ENCODE data around the gene VEPH1. TPM values are rescaled to one million over a fixed set of nuclear protein-coding genes. Genes with fewer than 3 reads are reported as not detected.

The VEPH1 gene
- total RNA-seq, 1 donor: 152 TPM

DNA sequence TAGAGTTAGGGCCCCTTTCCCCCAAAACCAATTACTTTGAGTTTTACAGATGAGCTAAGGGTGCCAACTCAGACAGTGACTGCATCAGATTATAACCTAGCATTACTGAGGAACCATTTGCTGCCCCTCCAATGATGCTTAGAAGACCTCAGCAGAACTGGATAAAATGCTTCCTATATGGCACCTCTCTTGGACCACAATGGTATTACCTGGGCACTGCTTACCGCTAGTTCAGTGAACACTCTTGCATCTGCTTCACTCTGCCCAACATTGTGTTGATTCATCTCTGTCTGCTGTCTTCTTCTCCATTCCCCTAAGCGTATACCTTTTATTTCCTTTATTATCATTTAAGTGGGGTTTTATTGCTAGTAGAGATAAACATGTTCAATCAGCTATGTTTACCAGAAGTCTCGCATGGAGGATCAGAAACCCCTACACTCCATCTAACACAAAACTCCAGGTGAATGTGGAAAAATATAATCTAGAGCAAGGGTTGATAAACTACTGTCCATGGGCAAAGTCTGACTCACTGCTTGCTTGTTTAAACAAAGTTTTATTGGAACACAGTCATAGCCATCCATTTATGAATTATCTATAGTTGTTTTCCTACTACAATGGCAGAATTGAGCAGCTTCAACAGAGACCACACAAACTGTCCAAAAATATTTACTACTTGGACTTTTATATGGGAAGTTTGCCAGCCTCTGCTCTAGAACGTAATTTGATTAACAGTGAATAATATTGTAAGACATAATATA, 166.8 kb downstream of the VEPH1 start:
- TF ChIP-seq, protein P1, sequence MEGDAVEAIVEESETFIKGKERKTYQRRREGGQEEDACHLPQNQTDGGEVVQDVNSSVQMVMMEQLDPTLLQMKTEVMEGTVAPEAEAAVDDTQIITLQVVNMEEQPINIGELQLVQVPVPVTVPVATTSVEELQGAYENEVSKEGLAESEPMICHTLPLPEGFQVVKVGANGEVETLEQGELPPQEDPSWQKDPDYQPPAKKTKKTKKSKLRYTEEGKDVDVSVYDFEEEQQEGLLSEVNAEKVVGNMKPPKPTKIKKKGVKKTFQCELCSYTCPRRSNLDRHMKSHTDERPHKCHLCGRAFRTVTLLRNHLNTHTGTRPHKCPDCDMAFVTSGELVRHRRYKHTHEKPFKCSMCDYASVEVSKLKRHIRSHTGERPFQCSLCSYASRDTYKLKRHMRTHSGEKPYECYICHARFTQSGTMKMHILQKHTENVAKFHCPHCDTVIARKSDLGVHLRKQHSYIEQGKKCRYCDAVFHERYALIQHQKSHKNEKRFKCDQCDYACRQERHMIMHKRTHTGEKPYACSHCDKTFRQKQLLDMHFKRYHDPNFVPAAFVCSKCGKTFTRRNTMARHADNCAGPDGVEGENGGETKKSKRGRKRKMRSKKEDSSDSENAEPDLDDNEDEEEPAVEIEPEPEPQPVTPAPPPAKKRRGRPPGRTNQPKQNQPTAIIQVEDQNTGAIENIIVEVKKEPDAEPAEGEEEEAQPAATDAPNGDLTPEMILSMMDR (IDR thresholded peaks at IDR 0.05; ENCODE audit: insufficient read depth, low read length): no peak
- H3K4me3 ChIP-seq (ENCODE audit: low read depth, low read length): no peak overlapping the region
- DNase-seq (ENCODE audit: low read depth): no peak

DNA sequence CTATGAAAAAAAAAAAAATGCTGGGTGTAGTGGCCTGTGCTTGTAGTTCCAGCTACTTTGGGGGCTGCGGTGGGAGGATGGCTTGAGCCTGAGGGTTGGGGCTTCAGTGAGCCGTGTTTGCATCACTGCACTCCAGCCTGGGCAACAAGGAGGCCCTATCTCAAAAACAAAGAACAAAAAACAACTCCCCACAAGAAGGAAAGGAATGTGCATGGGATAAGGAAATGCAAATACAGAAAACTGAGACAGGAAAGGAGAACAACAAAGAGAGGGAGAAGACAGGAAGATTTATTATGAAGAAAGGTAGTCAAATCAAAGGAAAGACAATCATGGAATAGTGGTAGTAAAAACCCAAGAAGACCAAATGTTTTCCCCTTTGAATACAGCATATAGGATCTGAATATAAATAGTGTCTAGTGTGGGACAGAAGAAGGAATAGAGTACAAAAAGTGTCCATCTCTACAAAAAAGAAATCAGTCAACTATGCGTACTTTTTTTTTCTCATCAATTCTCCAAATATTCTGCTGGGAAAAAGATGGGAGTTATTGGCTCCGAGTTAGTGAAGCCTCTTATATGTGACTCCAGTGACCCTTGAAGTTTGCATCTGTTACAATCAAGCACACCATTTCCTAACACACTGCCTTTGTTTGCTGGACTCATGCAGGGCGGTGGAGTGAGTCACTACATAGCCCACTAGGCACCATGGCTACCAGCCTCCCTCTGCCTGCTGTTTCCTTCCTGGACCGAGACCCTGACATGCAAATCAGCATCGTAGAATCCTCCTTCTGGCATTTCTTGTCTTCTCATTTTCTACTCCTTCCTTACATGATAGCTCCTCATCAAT, 167.8 kb downstream of the VEPH1 start:
- TF ChIP-seq, protein P1 (IDR thresholded peaks at IDR 0.05; ENCODE audit: insufficient read depth, low read length): no peak
- no peak overlapping the region for H3K4me3 ChIP-seq (ENCODE audit: low read depth, low read length)
- DNase-seq (ENCODE audit: low read depth): peak; percentile 49

DNA sequence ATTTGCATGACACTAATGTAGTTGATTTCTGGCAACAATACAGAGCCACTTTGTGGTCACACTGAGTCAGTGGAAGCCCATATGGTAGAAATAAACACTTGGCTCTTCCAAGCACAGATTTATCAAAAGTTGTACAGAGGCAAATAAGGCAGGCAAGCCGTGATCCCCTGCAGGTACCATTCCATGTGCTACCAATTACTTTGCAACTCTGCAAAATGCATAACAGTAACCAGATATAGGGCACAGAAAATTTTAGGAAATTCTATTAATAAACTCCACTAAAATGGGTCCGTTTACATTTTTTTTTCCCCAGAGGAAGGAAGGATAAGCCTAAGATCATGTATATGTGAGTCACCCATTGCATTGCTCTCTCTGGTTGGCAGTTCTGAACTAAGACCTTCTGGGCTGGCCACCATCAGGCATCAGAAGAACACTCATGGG, 169.6 kb downstream of the VEPH1 start:
- no peak overlapping the region for H3K4me3 ChIP-seq (ENCODE audit: low read depth, low read length)
- TF ChIP-seq, protein P1 (IDR thresholded peaks at IDR 0.05; ENCODE audit: insufficient read depth, low read length): no peak
- peak; percentile 79 for DNase-seq (ENCODE audit: low read depth)

DNA sequence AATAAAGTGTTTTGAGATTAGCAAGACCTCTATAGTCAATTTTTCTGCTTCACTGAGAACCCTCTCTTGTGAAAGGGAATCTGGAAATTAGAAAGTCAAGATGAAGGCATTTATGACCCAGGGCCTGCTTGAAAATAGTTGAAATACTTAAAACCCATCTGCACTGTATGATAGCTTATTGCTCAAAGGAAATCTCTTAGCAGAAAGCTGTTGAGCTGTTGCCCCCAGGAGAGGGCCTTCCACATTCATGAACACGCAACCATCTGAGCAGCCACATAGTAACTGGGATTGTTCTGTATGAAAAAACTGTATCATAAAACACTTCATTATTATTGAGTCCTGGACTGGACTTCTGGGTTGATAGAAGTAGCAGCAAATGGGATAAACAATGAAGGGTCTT, 173.0 kb downstream of the VEPH1 start:
- TF ChIP-seq, protein P1 (IDR thresholded peaks at IDR 0.05; ENCODE audit: insufficient read depth, low read length): no peak
- H3K4me3 ChIP-seq (ENCODE audit: low read depth, low read length): no peak overlapping the region
- peak; percentile 46 for DNase-seq (ENCODE audit: low read depth)

DNA sequence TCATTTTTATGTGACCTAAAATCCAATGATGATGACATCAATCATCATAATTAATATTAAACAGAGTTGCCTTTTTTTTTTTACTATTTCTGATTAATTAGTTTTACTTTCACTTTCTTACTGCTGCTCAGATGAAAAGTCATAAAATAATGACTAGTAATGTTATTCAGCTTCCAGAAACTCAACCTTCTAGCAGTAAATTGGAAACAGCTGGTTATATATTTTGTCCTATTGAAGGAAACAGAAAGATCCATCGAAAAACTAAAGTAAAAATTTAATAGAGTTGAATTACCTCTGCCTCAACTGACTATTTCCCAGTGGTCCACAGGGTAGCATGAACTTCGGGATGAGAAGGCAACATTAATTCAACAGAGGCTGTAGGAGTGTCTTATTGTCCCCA, 173.7 kb downstream of the VEPH1 start:
- TF ChIP-seq, protein P1 (IDR thresholded peaks at IDR 0.05; ENCODE audit: insufficient read depth, low read length): no peak
- no peak overlapping the region for H3K4me3 ChIP-seq (ENCODE audit: low read depth, low read length)
- DNase-seq (ENCODE audit: low read depth): peak; percentile 47

DNA sequence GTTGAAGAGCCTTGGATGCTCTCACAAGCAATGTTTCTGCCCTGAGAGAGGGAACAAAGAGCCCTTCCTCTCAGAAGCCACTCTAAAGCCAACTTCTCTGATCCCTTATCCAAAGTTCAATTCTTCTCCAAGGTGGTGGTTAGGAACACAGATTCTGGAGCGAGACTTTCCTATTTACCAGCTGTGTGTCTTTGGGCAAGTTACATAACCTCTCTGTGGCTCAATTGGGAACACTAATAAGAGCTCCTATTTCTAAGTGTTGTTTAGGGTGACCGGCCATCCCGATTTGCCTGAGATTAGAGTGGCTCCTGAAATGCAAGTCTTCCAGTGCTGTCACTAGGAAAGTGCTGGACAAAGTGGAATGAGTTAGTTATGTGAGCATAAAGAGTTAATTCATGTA, 175.4 kb downstream of the VEPH1 start:
- H3K4me3 ChIP-seq (ENCODE audit: low read depth, low read length): no peak overlapping the region
- DNase-seq (ENCODE audit: low read depth): no peak
- TF ChIP-seq, protein P1 (IDR thresholded peaks at IDR 0.05; ENCODE audit: insufficient read depth, low read length): no peak
